OCI-LY7 (cell line): ENCODE measurements around the gene AASDHPPT.

Source experiments
- CTCF ChIP-seq: fragments of 200-600 bp; sonication (generic); conservative IDR thresholded peaks from 2 replicates; pipeline ENCODE4 v1.5.1; 2014; ENCODE audit warnings: mild to moderate bottlenecking, antibody characterized with exemption, low read length, moderate library complexity, mixed read lengths
- EZH2phosphoT487 ChIP-seq: fragments of 200-600 bp; sonication (generic); IDR thresholded peaks from 2 replicates; pipeline ENCODE4 v1.6.1; 2018; ENCODE audit warnings: low read depth, borderline replicate concordance, mild to moderate bottlenecking, mixed run types, antibody characterized with exemption, low read length, moderate library complexity, mixed read lengths

- TF ChIP-seq CTCF (peak; percentile 77), EZH2phosphoT487 (no peak)
Observed at GRCh38 chr11:106076919-106077608, 398 bp upstream of the AASDHPPT start, which contains the start of gene KBTBD3.
